WTC11 (cell line): Measurements from ENCODE around the gene PRKAG2. TPM values are rescaled to one million over a fixed set of nuclear protein-coding genes. Genes with fewer than 3 reads are reported as not detected.

Experiments used
- ATAC-seq: fragments of 200-7000 bp; cut with Tn5 transposase; 2 replicates; pipeline ENCODE4 v1.10.0; 2021; ENCODE audit warnings: mild to moderate bottlenecking, moderate library complexity
- CTCF ChIA-PET: fragments of 300-600 bp; sonication (Branson Sonifier 250); formaldehyde crosslinking; loops from one replicate; lab custom pipeline; 2021; ENCODE audit warnings: antibody characterized with exemption; lab: Charles Lee
- POLR2A ChIA-PET: fragments of 350-600 bp; sonication (Branson Sonifier 250); formaldehyde crosslinking; loops from one replicate; lab custom pipeline; 2021; ENCODE audit warnings: antibody characterized with exemption; lab: Charles Lee
- DNase-seq: peaks from one replicate; pipeline ENCODE4 v3.0.0; 2021; ENCODE audit warnings: low spot score
- H3K27ac Mint-ChIP-seq: 2 replicates; pipeline ENCODE4 v1.8.0; 2021; ENCODE audit warnings: mixed read lengths
- H3K27me3 Mint-ChIP-seq: 2 replicates; pipeline ENCODE4 v1.8.0; 2021; ENCODE audit warnings: low read depth, mild to moderate bottlenecking, moderate library complexity, mixed read lengths
- H3K36me3 Mint-ChIP-seq: 2 replicates; pipeline ENCODE4 v1.8.0; 2021; ENCODE audit warnings: mixed read lengths
- H3K4me1 Mint-ChIP-seq: 2 replicates; pipeline ENCODE4 v1.8.0; 2022; ENCODE audit warnings: mixed read lengths
- H3K4me3 Mint-ChIP-seq: 2 replicates; pipeline ENCODE4 v1.8.0; 2021; ENCODE audit warnings: mild to moderate bottlenecking, moderate library complexity, mixed read lengths
- H3K9me3 Mint-ChIP-seq: 2 replicates; pipeline ENCODE4 v1.8.0; 2021; ENCODE audit warnings: mixed read lengths
- ATF1 ChIP-seq: sonication (generic); formaldehyde crosslinking; IDR thresholded peaks from 2 replicates; pipeline ENCODE4 v1.8.1; 2023; ENCODE audit warnings: mild to moderate bottlenecking, moderate library complexity, missing genetic modification reagents
- ATF3 ChIP-seq: sonication (generic); formaldehyde crosslinking; conservative IDR thresholded peaks from 2 replicates; pipeline ENCODE4 v1.8.1; 2022; ENCODE audit warnings: mild to moderate bottlenecking, missing genetic modification reagents
- CREB1 ChIP-seq: sonication (generic); formaldehyde crosslinking; IDR thresholded peaks from 2 replicates; pipeline ENCODE4 v1.8.0; 2023; ENCODE audit warnings: mild to moderate bottlenecking, missing genetic modification reagents
- E2F1 ChIP-seq: sonication (generic); formaldehyde crosslinking; IDR thresholded peaks from 2 replicates; pipeline ENCODE4 v1.8.0; 2022; ENCODE audit warnings: mild to moderate bottlenecking, missing genetic modification reagents
- E2F4 ChIP-seq: sonication (generic); formaldehyde crosslinking; IDR thresholded peaks from 2 replicates; pipeline ENCODE4 v1.8.1; 2022; ENCODE audit warnings: low read depth, mild to moderate bottlenecking, moderate library complexity, missing genetic modification reagents, borderline replicate concordance
- FOXJ3 ChIP-seq: sonication (generic); formaldehyde crosslinking; IDR thresholded peaks from 2 replicates; pipeline ENCODE4 v1.9.0; 2021; ENCODE audit warnings: missing genetic modification reagents, mild to moderate bottlenecking, borderline replicate concordance
- OVOL2 ChIP-seq: fragments of 250-450 bp; sonication (Bioruptor Pico); IDR thresholded peaks from 2 replicates; pipeline ENCODE4 v1.9.0; 2021; ENCODE audit warnings: mild to moderate bottlenecking, borderline replicate concordance
- PREB ChIP-seq: sonication (generic); formaldehyde crosslinking; IDR thresholded peaks from 2 replicates; pipeline ENCODE4 v1.8.1; 2022; ENCODE audit warnings: mild to moderate bottlenecking, missing genetic modification reagents, moderate library complexity, borderline replicate concordance
- RORB ChIP-seq: fragments of 250-450 bp; sonication (Bioruptor Pico); IDR thresholded peaks from 2 replicates; pipeline ENCODE4 v1.9.0; 2021; ENCODE audit warnings: mild to moderate bottlenecking
- SMAD3 ChIP-seq: sonication (generic); formaldehyde crosslinking; IDR thresholded peaks from 2 replicates; pipeline ENCODE4 v1.8.0; 2022; ENCODE audit warnings: missing genetic modification reagents, mild to moderate bottlenecking, borderline replicate concordance
- STAT6 ChIP-seq: sonication (generic); formaldehyde crosslinking; conservative IDR thresholded peaks from 2 replicates; pipeline ENCODE4 v1.8.1; 2023; ENCODE audit warnings: mild to moderate bottlenecking, low read depth, missing genetic modification reagents, moderate library complexity
- TEAD1 ChIP-seq: sonication (generic); formaldehyde crosslinking; IDR thresholded peaks from 2 replicates; pipeline ENCODE4 v1.8.0; 2022; ENCODE audit warnings: mild to moderate bottlenecking, missing genetic modification reagents
- ZBTB43 ChIP-seq: sonication (generic); formaldehyde crosslinking; IDR thresholded peaks from 2 replicates; pipeline ENCODE4 v1.8.1; 2023; ENCODE audit warnings: mild to moderate bottlenecking, missing genetic modification reagents
- ZNF396 ChIP-seq: fragments of 250-450 bp; sonication (Bioruptor Pico); IDR thresholded peaks from 2 replicates; pipeline ENCODE4 v1.8.0; 2021; ENCODE audit warnings: mild to moderate bottlenecking, moderate library complexity, borderline replicate concordance
- ZNF423 ChIP-seq: fragments of 250-450 bp; sonication (Bioruptor Pico); IDR thresholded peaks from 2 replicates; pipeline ENCODE4 v2.1.2; 2022; ENCODE audit warnings: mild to moderate bottlenecking, moderate library complexity
- ZNF671 ChIP-seq: fragments of 250-450 bp; sonication (Bioruptor Pico); IDR thresholded peaks from 2 replicates; pipeline ENCODE4 v1.8.0; 2021; ENCODE audit warnings: mild to moderate bottlenecking
- total RNA-seq: library from RNA; stranded (reverse); gene quantifications from 3 replicates; pipeline ENCODE4 v1.2.3, GENCODE V29; 2021
- TF ChIP-seq, protein P1 (sequence below): sonication (generic); formaldehyde crosslinking; IDR thresholded peaks from 2 replicates; pipeline ENCODE4 v1.8.1; 2023; ENCODE audit warnings: mild to moderate bottlenecking, missing genetic modification reagents, moderate library complexity
- TF ChIP-seq, protein P2 (sequence below): fragments of 250-450 bp; sonication (Bioruptor Pico); IDR thresholded peaks from 2 replicates; pipeline ENCODE4 v1.9.0; 2021; ENCODE audit warnings: mild to moderate bottlenecking
- TF ChIP-seq, protein P3 (sequence below): sonication (generic); formaldehyde crosslinking; IDR thresholded peaks from 2 replicates; pipeline ENCODE4 v1.8.1; 2023; ENCODE audit warnings: mild to moderate bottlenecking, missing genetic modification reagents

PRKAG2 gene
- total RNA-seq, 1 experiment from 2014 or later = 20.3 TPM

DNA sequence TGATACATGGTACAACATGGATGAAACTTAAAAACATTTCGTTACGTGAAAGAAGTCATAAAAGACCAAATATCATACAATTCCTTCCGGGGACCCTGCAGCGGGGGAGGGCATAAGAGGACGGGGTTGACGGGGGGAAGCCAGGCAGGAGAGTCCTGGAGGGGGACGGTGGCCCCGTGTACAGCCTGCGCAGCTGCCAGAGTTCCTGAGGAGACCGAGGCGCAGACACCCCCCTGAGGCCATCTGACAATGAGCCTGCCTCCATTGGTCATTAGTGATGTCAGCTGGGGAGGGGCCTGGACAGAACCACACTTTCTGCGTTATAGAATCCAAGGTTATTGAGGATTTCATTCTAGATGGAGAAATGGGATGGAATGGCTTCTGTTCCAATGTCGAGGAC lies 47.2 kb downstream of the PRKAG2 start:
- Mint-ChIP-seq H3K27ac (no peak overlapping the region), H3K4me1 (peaks cover 4% of the 10 kb centered on the region; the same call in 1 of the 2 replicates)
- TF ChIP-seq E2F1 (CRISPR knock-in tag) (no peak), SMAD3 (CRISPR knock-in tag) (no peak), OVOL2 (CRISPR knock-in tag) (no peak), ZNF671 (no peak), E2F4 (CRISPR knock-in tag) (no peak), ATF1 (CRISPR knock-in tag) (no peak), STAT6 (no peak), FOXJ3 (CRISPR knock-in tag) (no peak), TEAD1 (CRISPR knock-in tag) (no peak), ATF3 (CRISPR knock-in tag) (no peak), ZNF396 (no peak), ZNF423 (CRISPR knock-in tag) (no peak), CREB1 (CRISPR knock-in tag) (no peak), ZBTB43 (CRISPR knock-in tag) (no peak), PREB (no peak), RORB (CRISPR knock-in tag) (no peak)
- TF ChIP-seq, protein P1, sequence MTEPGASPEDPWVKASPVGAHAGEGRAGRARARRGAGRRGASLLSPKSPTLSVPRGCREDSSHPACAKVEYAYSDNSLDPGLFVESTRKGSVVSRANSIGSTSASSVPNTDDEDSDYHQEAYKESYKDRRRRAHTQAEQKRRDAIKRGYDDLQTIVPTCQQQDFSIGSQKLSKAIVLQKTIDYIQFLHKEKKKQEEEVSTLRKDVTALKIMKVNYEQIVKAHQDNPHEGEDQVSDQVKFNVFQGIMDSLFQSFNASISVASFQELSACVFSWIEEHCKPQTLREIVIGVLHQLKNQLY (CRISPR knock-in tag) = no peak
- TF ChIP-seq, protein P2, sequence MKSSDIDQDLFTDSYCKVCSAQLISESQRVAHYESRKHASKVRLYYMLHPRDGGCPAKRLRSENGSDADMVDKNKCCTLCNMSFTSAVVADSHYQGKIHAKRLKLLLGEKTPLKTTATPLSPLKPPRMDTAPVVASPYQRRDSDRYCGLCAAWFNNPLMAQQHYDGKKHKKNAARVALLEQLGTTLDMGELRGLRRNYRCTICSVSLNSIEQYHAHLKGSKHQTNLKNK = no peak
- TF ChIP-seq, protein P3, sequence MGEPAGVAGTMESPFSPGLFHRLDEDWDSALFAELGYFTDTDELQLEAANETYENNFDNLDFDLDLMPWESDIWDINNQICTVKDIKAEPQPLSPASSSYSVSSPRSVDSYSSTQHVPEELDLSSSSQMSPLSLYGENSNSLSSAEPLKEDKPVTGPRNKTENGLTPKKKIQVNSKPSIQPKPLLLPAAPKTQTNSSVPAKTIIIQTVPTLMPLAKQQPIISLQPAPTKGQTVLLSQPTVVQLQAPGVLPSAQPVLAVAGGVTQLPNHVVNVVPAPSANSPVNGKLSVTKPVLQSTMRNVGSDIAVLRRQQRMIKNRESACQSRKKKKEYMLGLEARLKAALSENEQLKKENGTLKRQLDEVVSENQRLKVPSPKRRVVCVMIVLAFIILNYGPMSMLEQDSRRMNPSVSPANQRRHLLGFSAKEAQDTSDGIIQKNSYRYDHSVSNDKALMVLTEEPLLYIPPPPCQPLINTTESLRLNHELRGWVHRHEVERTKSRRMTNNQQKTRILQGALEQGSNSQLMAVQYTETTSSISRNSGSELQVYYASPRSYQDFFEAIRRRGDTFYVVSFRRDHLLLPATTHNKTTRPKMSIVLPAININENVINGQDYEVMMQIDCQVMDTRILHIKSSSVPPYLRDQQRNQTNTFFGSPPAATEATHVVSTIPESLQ (CRISPR knock-in tag) = no peak
- TF ChIP-seq, all 79 proteins: peak for 0
- H3K27me3 Mint-ChIP-seq = no peaks in the 10 kb centered on the region
- no peak for DNase-seq
- H3K9me3 Mint-ChIP-seq = no peaks in the 10 kb centered on the region
- ChIA-PET CTCF (no interaction called here), POLR2A (no interaction called here)
- ATAC-seq = no peak
- H3K4me3 Mint-ChIP-seq = no peak overlapping the region
- H3K36me3 Mint-ChIP-seq = no peaks in the 10 kb centered on the region
